WI38 (cell line): ENCODE measurements around the gene IBSP.

ENCODE experiments used
- H3K4me3 ChIP-seq: 2 replicates; pipeline ENCODE4 v1.5.1; 2011; ENCODE audit warnings: low read depth, mild to moderate bottlenecking, control low read depth, low read length
- TF ChIP-seq, protein P1 (sequence below): IDR thresholded peaks from 2 replicates; pipeline ENCODE4 v1.5.1; 2012; ENCODE audit warnings: low read depth, mild to moderate bottlenecking, control low read depth, low read length

The IBSP gene

GRCh38 chr4:87819281-87819919 lies 20.0 kb downstream of the IBSP start:
- TF ChIP-seq, protein P1, sequence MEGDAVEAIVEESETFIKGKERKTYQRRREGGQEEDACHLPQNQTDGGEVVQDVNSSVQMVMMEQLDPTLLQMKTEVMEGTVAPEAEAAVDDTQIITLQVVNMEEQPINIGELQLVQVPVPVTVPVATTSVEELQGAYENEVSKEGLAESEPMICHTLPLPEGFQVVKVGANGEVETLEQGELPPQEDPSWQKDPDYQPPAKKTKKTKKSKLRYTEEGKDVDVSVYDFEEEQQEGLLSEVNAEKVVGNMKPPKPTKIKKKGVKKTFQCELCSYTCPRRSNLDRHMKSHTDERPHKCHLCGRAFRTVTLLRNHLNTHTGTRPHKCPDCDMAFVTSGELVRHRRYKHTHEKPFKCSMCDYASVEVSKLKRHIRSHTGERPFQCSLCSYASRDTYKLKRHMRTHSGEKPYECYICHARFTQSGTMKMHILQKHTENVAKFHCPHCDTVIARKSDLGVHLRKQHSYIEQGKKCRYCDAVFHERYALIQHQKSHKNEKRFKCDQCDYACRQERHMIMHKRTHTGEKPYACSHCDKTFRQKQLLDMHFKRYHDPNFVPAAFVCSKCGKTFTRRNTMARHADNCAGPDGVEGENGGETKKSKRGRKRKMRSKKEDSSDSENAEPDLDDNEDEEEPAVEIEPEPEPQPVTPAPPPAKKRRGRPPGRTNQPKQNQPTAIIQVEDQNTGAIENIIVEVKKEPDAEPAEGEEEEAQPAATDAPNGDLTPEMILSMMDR: no peak
- H3K4me3 ChIP-seq: no peak overlapping the region

- H3K4me3 ChIP-seq: no peak overlapping the region
- TF ChIP-seq, protein P1: no peak
Observed at GRCh38 chr4:87823200-87823599, 23.8 kb downstream of the IBSP start.

GRCh38 chr4:87823724-87824123 lies 24.4 kb downstream of the IBSP start:
- TF ChIP-seq, protein P1: no peak
- H3K4me3 ChIP-seq: no peak overlapping the region

- H3K4me3 ChIP-seq: no peak overlapping the region
Observed at GRCh38 chr4:87824352-87824751, 25.0 kb downstream of the IBSP start.

DNA sequence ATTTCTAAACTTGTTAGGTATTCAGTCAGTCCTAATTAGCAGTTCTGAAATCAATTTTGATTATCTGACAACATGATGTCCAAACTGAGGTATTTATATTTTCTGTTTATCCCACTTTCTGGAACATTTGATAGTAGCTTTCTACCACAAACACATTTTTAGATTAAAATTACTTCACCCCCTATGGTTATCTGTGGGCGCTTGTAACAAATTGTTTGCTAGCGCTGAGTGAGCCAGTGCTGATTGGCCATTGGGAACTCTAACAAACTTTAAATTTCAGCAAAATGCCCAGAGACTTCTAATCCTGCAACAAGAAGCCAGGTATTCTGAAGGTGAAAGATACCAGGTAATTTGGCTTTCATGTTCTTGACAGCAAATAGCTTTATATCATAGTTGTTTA lies 33.3 kb downstream of the IBSP start, which contains the start of gene MEPE:
Gene MEPE (plus strand): TSS at position 301 of the 400 bp plus-strand sequence. CDS start 1,746 bp downstream, outside the sequence.
- H3K4me3 ChIP-seq: no peak within 1 kb of the TSS
- TF ChIP-seq, protein P1: no peak

More at GRCh38 chr4:87824352-87824751, 25.0 kb downstream of the IBSP start:
- TF ChIP-seq, protein P1: no peak

GRCh38 chr4:87834401-87834800 lies 35.0 kb downstream of the IBSP start:
- TF ChIP-seq, protein P1: no peak
- no peak overlapping the region for H3K4me3 ChIP-seq

DNA sequence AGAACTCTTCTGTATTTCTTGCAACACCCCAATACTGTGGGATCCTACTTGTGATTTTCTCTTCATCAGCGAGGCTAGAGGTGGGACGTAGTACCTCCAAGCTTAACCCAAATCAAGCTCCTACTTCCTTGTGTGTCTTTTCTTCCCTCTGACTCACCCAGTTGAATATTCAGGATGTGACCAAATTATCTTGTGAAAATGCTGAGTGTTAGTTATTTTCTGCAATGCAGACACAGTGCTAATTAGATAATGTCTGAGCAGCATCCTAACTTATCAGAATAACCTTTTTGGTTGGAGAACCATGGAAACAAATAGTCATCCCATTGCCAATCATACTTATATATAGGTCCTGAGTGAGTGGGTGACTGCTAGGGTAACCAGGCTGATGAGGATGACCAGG lies 35.8 kb downstream of the IBSP start:
- H3K4me3 ChIP-seq: no peak overlapping the region
- TF ChIP-seq, protein P1: no peak
